Measurements from ENCODE around the gene RPTOR.

GRCh38 chr17:80716986-80717719, 172.5 kb downstream of the RPTOR start:
- TF ChIP-seq CTCF (IDR thresholded peaks at IDR 0.05; ENCODE audit: low read length) (no peak), EZH2 (IDR thresholded peaks at IDR 0.05; ENCODE audit: borderline replicate concordance, low read length) (no peak)

Measured in OCI-LY1 (cell line).